ENCODE data around the gene UVSSA.
"Not testable (repeated sequence)": the region's sequence is repeated elsewhere in the genome, so short reads cannot be mapped to it uniquely, and the experiment has no call there.

The UVSSA gene

GRCh38 chr4:1410491-1411325 lies 63.7 kb downstream of the UVSSA start:
- peak; percentile 96 for DNase-seq

- DNase-seq = peak; percentile 87
Measured at GRCh38 chr4:1411436-1412375, 64.7 kb downstream of the UVSSA start.

- no peak for DNase-seq
Measured at GRCh38 chr4:1412376-1413203, 65.6 kb downstream of the UVSSA start.

- DNase-seq = no peak
Measured at GRCh38 chr4:1413204-1413663, 66.2 kb downstream of the UVSSA start.

GRCh38 chr4:1413687-1414479 lies 66.9 kb downstream of the UVSSA start:
- no peak for DNase-seq

- DNase-seq = no peak
Measured at GRCh38 chr4:1414831-1415680, 68.0 kb downstream of the UVSSA start.

GRCh38 chr4:1415681-1415981 lies 68.6 kb downstream of the UVSSA start:
- no peak for DNase-seq

- peak; percentile 39 for DNase-seq
Measured at GRCh38 chr4:1416051-1416947, 69.3 kb downstream of the UVSSA start.

- DNase-seq = peak; percentile 11
Measured at GRCh38 chr4:1416948-1417260, 69.9 kb downstream of the UVSSA start.

- DNase-seq = peak; percentile 70
Measured at GRCh38 chr4:1417522-1418390, 70.7 kb downstream of the UVSSA start.

GRCh38 chr4:1418494-1419285 lies 71.7 kb downstream of the UVSSA start:
- no peak for DNase-seq

- no peak for DNase-seq
Measured at GRCh38 chr4:1419708-1420107, 72.7 kb downstream of the UVSSA start.

GRCh38 chr4:1421657-1422056 lies 74.6 kb downstream of the UVSSA start:
- DNase-seq = no peak

GRCh38 chr4:1427010-1427409 lies 80.0 kb downstream of the UVSSA start:
- no peak for DNase-seq

- not testable (repeated sequence) for DNase-seq
Measured at GRCh38 chr4:1443688-1444172, 96.7 kb downstream of the UVSSA start.

Data from 8988T (cell line).